Measurements from ENCODE around the gene POFUT2. TPM values are rescaled to one million over a fixed set of nuclear protein-coding genes. Genes with fewer than 3 reads are reported as not detected.

Gene POFUT2
- total and polyA plus RNA-seq, 10 donors: 10.5 to 37.0 (median 26.7) TPM

DNA sequence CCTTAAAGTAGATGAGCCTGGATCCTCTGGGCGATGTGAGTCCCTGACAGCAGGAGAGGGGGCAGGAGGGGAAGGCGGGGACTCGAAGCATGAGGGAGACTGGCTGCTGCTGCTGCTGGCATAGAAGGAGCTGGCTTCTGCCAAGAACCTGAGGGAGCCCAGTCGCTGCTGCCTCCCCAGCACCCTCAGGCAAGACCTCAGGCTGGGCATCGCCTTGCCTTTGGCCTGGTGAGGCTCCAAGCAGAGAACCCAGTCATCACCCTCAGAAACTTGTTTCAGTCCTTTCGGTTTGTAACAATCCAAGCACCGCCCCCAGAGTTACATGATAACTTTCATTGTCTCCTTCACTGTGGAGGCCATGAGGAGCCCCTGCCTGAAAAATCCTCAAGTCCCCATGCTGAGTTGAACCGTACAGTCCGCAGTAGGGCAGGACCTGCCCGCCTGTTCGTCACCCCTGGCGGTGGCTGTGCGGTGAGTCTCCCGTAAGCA is 38.8 kb downstream of the POFUT2 start:
- H3K4me3 ChIP-seq: no peak overlapping the region
- peak; percentile 62 for DNase-seq
- WGBS, 5 donors: 63 to 68% (median 65%) methylated on average over 14 of the region's 14 CpGs
- H3K9me3 ChIP-seq: peaks cover 0 to 7% (median 4%) of the 10 kb centered on the region in 8 donors
- intact Hi-C loops (cut with DNase I; ENCODE audit: low total_unique reads): no loop called here
- TF ChIP-seq CTCF (IDR thresholded peaks at IDR 0.05 in 8 of 11, conservative IDR thresholded peaks at IDR 0.05 in 3 of 11): no peak
- no peak for TF ChIP-seq POLR2AphosphoS5 (IDR thresholded peaks at IDR 0.05)
- TF ChIP-seq POLR2A (IDR thresholded peaks at IDR 0.05): no peak
- H3K36me3 ChIP-seq: no peaks in the 10 kb centered on the region
- peaks cover 0 to 45% (median 0%) of the 10 kb centered on the region in 7 donors for H3K27me3 ChIP-seq (replicated peaks in 1 of 7)
- H3K27ac ChIP-seq: no peak overlapping the region
- no peaks in the 10 kb centered on the region for H3K4me1 ChIP-seq

DNA sequence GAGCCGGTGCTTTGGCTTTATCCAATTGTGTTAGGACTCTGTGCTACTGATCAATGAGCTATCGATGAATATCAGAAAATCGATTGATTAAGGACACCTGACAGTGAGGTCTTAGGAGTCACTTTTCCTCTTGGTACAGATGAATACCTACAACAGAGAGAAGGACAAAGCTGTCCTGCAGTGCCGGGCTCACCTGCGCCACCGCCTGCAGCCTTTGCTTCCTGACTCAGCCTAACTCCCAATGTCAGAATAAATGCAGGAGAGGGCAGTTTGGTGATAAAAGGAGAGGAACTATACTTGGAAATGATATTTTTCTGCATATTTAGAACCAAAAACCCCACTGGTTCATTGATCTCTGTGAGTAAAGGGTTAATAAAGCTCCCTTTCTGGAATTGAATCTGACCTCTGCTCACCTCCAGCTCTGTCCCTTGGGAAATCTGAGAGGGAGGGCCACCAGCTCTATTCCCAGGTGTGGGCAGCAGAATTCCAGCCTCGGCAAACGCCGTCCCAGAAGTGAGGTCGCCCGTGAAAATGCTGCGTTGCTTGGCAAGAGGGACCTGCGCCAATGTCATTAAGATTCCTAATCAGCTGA is 39.3 kb downstream of the POFUT2 start:
- H3K4me3 ChIP-seq: no peak overlapping the region
- 56 to 77% (median 61%) methylated on average over 11 to 13 of the region's 13 CpGs for WGBS, 5 donors
- intact Hi-C loops (cut with DNase I; ENCODE audit: low total_unique reads): no loop called here
- peaks cover 0 to 12% (median 9%) of the 10 kb centered on the region in 8 donors for H3K9me3 ChIP-seq
- peaks cover 0 to 40% (median 0%) of the 10 kb centered on the region in 7 donors for H3K27me3 ChIP-seq (replicated peaks in 1 of 7)
- TF ChIP-seq POLR2A (IDR thresholded peaks at IDR 0.05) (no peak), POLR2AphosphoS5 (IDR thresholded peaks at IDR 0.05) (no peak), CTCF (IDR thresholded peaks at IDR 0.05 in 8 of 11, conservative IDR thresholded peaks at IDR 0.05 in 3 of 11) (no peak)
- DNase-seq: no peak
- H3K27ac ChIP-seq: no peak overlapping the region
- H3K4me1 ChIP-seq: no peaks in the 10 kb centered on the region
- no peaks in the 10 kb centered on the region for H3K36me3 ChIP-seq

DNA sequence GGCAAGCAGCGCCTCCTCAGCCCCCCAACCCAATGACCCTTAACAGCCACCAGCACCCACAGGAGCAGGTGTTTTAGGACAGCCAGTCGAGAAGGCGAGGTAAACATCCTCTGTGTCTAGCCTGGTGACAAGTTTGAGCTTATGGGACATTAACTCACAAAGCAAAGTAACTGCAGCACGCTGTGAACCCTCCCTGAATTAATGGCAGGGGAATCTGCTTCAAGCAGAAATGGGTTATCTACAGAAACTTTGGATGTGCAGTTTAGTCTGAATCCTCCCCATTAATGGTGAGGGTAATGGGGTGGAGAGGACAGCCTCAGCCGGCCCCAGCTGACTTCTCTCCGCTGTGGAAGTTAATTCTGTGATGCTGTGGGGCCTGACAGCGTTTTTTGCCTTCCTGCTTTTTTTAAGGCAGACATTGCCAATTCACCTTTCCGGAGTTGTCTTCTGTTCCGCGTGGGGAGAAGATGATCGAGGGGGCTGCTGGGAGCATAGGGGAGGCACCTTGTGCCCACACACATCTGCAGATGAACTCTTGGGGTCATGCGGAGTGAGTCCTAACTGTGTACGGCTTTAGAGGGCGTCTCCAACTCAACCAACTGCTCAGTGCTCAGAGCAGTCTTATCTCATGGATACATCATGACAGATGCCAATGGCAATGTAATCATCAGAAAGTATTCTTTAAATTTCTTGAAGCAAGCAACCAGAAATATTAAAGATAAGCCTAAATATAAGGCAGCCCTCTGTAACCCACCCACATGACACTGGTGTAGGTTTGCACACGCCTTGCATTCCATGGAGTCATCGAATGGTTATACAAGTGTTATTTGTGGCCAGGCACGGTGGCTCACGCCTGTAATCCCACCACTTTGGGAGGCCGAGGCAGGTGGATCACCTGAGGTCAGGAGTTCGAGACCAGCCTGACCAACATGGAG is 41.0 kb downstream of the POFUT2 start:
- DNase-seq: peak; percentile 32
- Histone ChIP-seq H3K27ac (no peak overlapping the region), H3K4me3 (no peak overlapping the region), H3K27me3 (replicated peaks in 1 of 7) (peaks cover 0 to 31% (median 0%) of the 10 kb centered on the region in 7 donors), H3K36me3 (no peaks in the 10 kb centered on the region), H3K9me3 (peaks cover 0 to 30% (median 23%) of the 10 kb centered on the region in 8 donors), H3K4me1 (no peaks in the 10 kb centered on the region)
- TF ChIP-seq POLR2A (IDR thresholded peaks at IDR 0.05) (no peak), POLR2AphosphoS5 (IDR thresholded peaks at IDR 0.05) (no peak), CTCF (IDR thresholded peaks at IDR 0.05 in 8 of 11, conservative IDR thresholded peaks at IDR 0.05 in 3 of 11) (no peak)
- intact Hi-C loops (cut with DNase I; ENCODE audit: low total_unique reads): no loop called here
- 81 to 85% (median 84%) methylated on average over 20 of the region's 20 CpGs for WGBS, 5 donors
